Colonic mucosa (tissue), 4 donors: ENCODE measurements around the gene CENPF. TPM values are rescaled to one million over a fixed set of nuclear protein-coding genes. Genes with fewer than 3 reads are reported as not detected.

Source experiments
- DNase-seq: peaks from one replicate; pipeline ENCODE4 v3.0.0-alpha.2; 2020
- H3K27ac ChIP-seq: fragments of 200-600 bp; one replicate; pipeline ENCODE4 v1.8.0; 2021
- H3K27me3 ChIP-seq: fragments of 200-600 bp; one replicate; pipeline ENCODE4 v1.8.0; 2021
- H3K36me3 ChIP-seq: fragments of 200-600 bp; one replicate; pipeline ENCODE4 v1.8.0; 2021
- H3K4me1 ChIP-seq: fragments of 200-600 bp; one replicate; pipeline ENCODE4 v1.8.0; 2021; ENCODE audit warnings: mild to moderate bottlenecking
- H3K4me3 ChIP-seq: fragments of 200-600 bp; one replicate; pipeline ENCODE4 v1.8.0; 2021
- H3K9ac ChIP-seq, 2 donors: one replicate each; pipeline ENCODE4 v1.7.0; 2013; ENCODE audit warnings: control low read depth in 2 of 2, low read depth in 2 of 2, low read length in 2 of 2
- H3K9me3 ChIP-seq: fragments of 200-600 bp; one replicate; pipeline ENCODE4 v1.8.0; 2021
- CTCF ChIP-seq: fragments of 200-600 bp; IDR thresholded peaks from one replicate; pipeline ENCODE4 v1.8.0; 2022; ENCODE audit warnings: antibody characterized with exemption, mild to moderate bottlenecking
- intact Hi-C: fragments of 100-400 bp; cut with DNase I; formaldehyde crosslinking; loops from one replicate; pipeline ENCODE4 v1.14.1; 2022
- total RNA-seq, 2 donors: library from RNA; stranded (reverse); fragmentation: NEBNext Ultra II Directional in 1 of 2; extraction: Animal tissue kit (Norgen Biotek cat#: 25700) in 1 of 2; gene quantifications; one replicate each; pipeline ENCODE4 v1.2.1, GENCODE V29; 2021
- donor health status: healthy.
- donor health status: DM: no; HTN: no; CAD: no.
- donor health status: DM: no; HTN: no; CAD: no.

CENPF gene
- total RNA-seq, 2 donors from 2014 or later, result 21.2 to 67.9 TPM

GRCh38 chr1:214694769-214695168 is 91.8 kb downstream of the CENPF start:
- Histone ChIP-seq H3K9me3 (no peaks in the 10 kb centered on the region), H3K27me3 (no peaks in the 10 kb centered on the region), H3K4me1 (no peaks in the 10 kb centered on the region), H3K27ac (no peak overlapping the region), H3K9ac (no peak overlapping the region), H3K4me3 (no peak overlapping the region), H3K36me3 (no peaks in the 10 kb centered on the region)
- DNase-seq, result no peak
- TF ChIP-seq CTCF, result no peak
- intact Hi-C loops, result no loop called here

GRCh38 chr1:214698559-214698958 is 95.6 kb downstream of the CENPF start:
- Histone ChIP-seq H3K27ac (no peak overlapping the region), H3K9ac (no peak overlapping the region), H3K9me3 (no peaks in the 10 kb centered on the region), H3K4me3 (no peak overlapping the region), H3K36me3 (no peaks in the 10 kb centered on the region), H3K4me1 (no peaks in the 10 kb centered on the region), H3K27me3 (no peaks in the 10 kb centered on the region)
- intact Hi-C loops, result no loop called here
- no peak for TF ChIP-seq CTCF
- no peak for DNase-seq

GRCh38 chr1:214700437-214700836 is 97.4 kb downstream of the CENPF start:
- no peak for DNase-seq
- no peak overlapping the region for H3K27ac ChIP-seq
- no peaks in the 10 kb centered on the region for H3K4me1 ChIP-seq
- TF ChIP-seq CTCF, result no peak
- H3K27me3 ChIP-seq, result no peaks in the 10 kb centered on the region
- H3K9ac ChIP-seq, result no peak overlapping the region
- intact Hi-C loops, result no loop called here
- no peaks in the 10 kb centered on the region for H3K36me3 ChIP-seq
- no peaks in the 10 kb centered on the region for H3K9me3 ChIP-seq
- H3K4me3 ChIP-seq, result no peak overlapping the region

- no peak overlapping the region for H3K4me3 ChIP-seq
- no peak overlapping the region for H3K27ac ChIP-seq
- no peak overlapping the region for H3K9ac ChIP-seq
- no peaks in the 10 kb centered on the region for H3K36me3 ChIP-seq
- H3K4me1 ChIP-seq, result no peaks in the 10 kb centered on the region
- TF ChIP-seq CTCF, result no peak
- intact Hi-C loops, result no loop called here
- no peaks in the 10 kb centered on the region for H3K9me3 ChIP-seq
- H3K27me3 ChIP-seq, result no peaks in the 10 kb centered on the region
- DNase-seq, result no peak
Observed at GRCh38 chr1:214702556-214702955, 99.6 kb downstream of the CENPF start.

- TF ChIP-seq CTCF, result no peak
- no peak for DNase-seq
- no peaks in the 10 kb centered on the region for H3K36me3 ChIP-seq
- intact Hi-C loops, result no loop called here
- H3K27ac ChIP-seq, result no peak overlapping the region
- no peaks in the 10 kb centered on the region for H3K4me1 ChIP-seq
- no peaks in the 10 kb centered on the region for H3K9me3 ChIP-seq
- no peak overlapping the region for H3K9ac ChIP-seq
- no peaks in the 10 kb centered on the region for H3K27me3 ChIP-seq
- no peak overlapping the region for H3K4me3 ChIP-seq
Observed at GRCh38 chr1:214707306-214708087, 104.5 kb downstream of the CENPF start.
